OCI-LY7 (cell line): ENCODE data around the gene DTWD2. TPM values are rescaled to one million over a fixed set of nuclear protein-coding genes. Genes with fewer than 3 reads are reported as not detected.

Source experiments
- BruUV-seq: library from RNA; stranded (reverse); fragments of 400-500 nt; replicated peaks from 2 replicates; lab custom pipeline; 2021; lab: Mats Ljungman, UMichigan
- CTCF ChIA-PET: fragments of 300-600 bp; sonication (Branson Sonifier 250); formaldehyde crosslinking; loops from one replicate; lab custom pipeline; 2022; ENCODE audit warnings: antibody characterized with exemption; ENCODE audit not compliant: unreplicated experiment; lab: Charles Lee
- POLR2A ChIA-PET: fragments of 300-600 bp; sonication (Branson Sonifier 250); formaldehyde crosslinking; loops from one replicate; lab custom pipeline; 2022; ENCODE audit warnings: antibody characterized with exemption; lab: Charles Lee
- DNase-seq: peaks from one replicate; pipeline ENCODE4 v3.0.0-alpha.2; 2015; ENCODE audit warnings: low spot score
- H2AFZ ChIP-seq: fragments of 200-600 bp; sonication (generic), shearing (Covaris generic); 2 replicates; pipeline ENCODE4 v1.6.1; 2014; ENCODE audit warnings: mild to moderate bottlenecking, antibody characterized with exemption, low read length, moderate library complexity
- H3K27ac ChIP-seq: fragments of 200-600 bp; sonication (generic); 2 replicates; pipeline ENCODE4 v1.5.1; 2014; ENCODE audit warnings: mixed run types, low read depth, mild to moderate bottlenecking, moderate library complexity, low read length, inconsistent platforms; ENCODE audit not compliant: poor library complexity, severe bottlenecking
- H3K36me3 ChIP-seq: fragments of 200-600 bp; sonication (generic); 2 replicates; pipeline ENCODE4 v1.6.1; 2014; ENCODE audit warnings: mild to moderate bottlenecking, antibody characterized with exemption, low read length, moderate library complexity, mixed read lengths; ENCODE audit not compliant: insufficient read depth
- H3K4me1 ChIP-seq: fragments of 200-600 bp; sonication (generic); 2 replicates; pipeline ENCODE4 v1.5.1; 2014; ENCODE audit warnings: mild to moderate bottlenecking, low read length; ENCODE audit not compliant: insufficient read depth, poor library complexity, severe bottlenecking
- H3K4me2 ChIP-seq: fragments of 200-600 bp; sonication (generic); 2 replicates; pipeline ENCODE4 v1.6.1; 2014; ENCODE audit warnings: mild to moderate bottlenecking, low read length
- H3K4me3 ChIP-seq: fragments of 200-600 bp; sonication (generic); 2 replicates; pipeline ENCODE4 v1.5.1; 2014; ENCODE audit warnings: mild to moderate bottlenecking, low read depth, low read length; ENCODE audit not compliant: poor library complexity, severe bottlenecking
- H3K79me2 ChIP-seq: fragments of 200-600 bp; sonication (generic); 2 replicates; pipeline ENCODE4 v1.6.1; 2016; ENCODE audit warnings: low read depth, mild to moderate bottlenecking, low read length, moderate library complexity, mixed read lengths; ENCODE audit not compliant: insufficient read depth
- H3K9me2 ChIP-seq: fragments of 200-600 bp; sonication (generic); 2 replicates; pipeline ENCODE4 v1.6.1; 2016; ENCODE audit warnings: mild to moderate bottlenecking, low read length, mixed read lengths; ENCODE audit not compliant: insufficient read depth
- H3K9me3 ChIP-seq: fragments of 200-600 bp; sonication (generic); 2 replicates; pipeline ENCODE4 v1.6.1; 2014; ENCODE audit warnings: mild to moderate bottlenecking, mixed run types, low read length, mixed read lengths
- H4K20me1 ChIP-seq: fragments of 200-600 bp; sonication (generic); 2 replicates; pipeline ENCODE4 v1.6.1; 2014; ENCODE audit warnings: mild to moderate bottlenecking, antibody characterized with exemption, low read length, moderate library complexity, mixed read lengths; ENCODE audit not compliant: insufficient read depth
- EZH2phosphoT487 ChIP-seq: fragments of 200-600 bp; sonication (generic); IDR thresholded peaks from 2 replicates; pipeline ENCODE4 v1.6.1; 2018; ENCODE audit warnings: low read depth, borderline replicate concordance, mild to moderate bottlenecking, mixed run types, antibody characterized with exemption, low read length, moderate library complexity, mixed read lengths
- intact Hi-C: fragments of 100-400 bp; cut with micrococcal nuclease; formaldehyde crosslinking; loops from one replicate; pipeline ENCODE4 v1.10.0; 2022; ENCODE audit not compliant: unreplicated experiment
- total RNA-seq, 2 experiments: library from RNA; depleted of rRNA in 1 of 2; stranded (reverse); fragments of >200 nt in 1 of 2; shearing (Covaris generic) in 1 of 2; gene quantifications; 2 replicates each; pipeline ENCODE4 v1.2.3, GENCODE V29; 2014 to 2022
- TF ChIP-seq, protein P1 (sequence below): fragments of 200-600 bp; sonication (generic); conservative IDR thresholded peaks from 2 replicates; pipeline ENCODE4 v1.5.1; 2014; ENCODE audit warnings: mild to moderate bottlenecking, antibody characterized with exemption, low read length, moderate library complexity, mixed read lengths

Gene DTWD2
- total RNA-seq, 2 experiments from 2014 or later: 4.2 to 6.4 TPM

DNA sequence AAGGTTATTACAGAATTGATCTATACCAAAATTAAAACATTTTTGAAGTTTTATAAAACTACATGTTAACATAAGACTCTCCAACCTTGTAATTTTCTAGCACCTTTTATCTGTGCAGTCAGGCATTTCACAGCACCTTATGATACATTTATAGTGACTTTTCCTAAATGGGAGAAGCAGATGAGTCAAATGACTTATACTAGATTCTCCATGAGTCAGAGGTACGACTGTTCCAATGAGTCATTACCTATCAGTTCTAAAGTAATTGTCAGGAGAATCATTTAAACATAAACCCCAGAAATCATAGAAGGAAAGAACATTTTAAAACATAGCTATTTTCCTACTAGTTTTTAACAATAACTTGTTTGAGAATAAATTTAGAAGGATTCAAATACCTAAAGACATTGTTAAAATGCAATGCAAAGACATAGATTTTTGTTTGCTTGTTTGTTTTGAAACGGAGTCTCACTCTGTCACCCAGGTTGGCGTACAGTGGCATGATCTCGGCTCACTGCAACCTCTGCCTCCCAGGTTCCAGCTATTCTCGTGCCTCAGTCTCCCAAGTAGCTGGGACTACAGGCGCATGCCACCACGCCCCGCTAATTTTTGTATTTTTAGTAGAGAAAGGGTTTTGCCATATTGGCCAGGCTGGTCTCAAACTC lies 47.9 kb upstream of the DTWD2 start:
- Histone ChIP-seq H3K4me3 (no peak overlapping the region), H3K79me2 (no peaks in the 10 kb centered on the region), H3K4me1 (peaks cover 29% of the 10 kb centered on the region), H3K9me3 (no peaks in the 10 kb centered on the region), H4K20me1 (no peaks in the 10 kb centered on the region), H3K36me3 (no peaks in the 10 kb centered on the region), H2AFZ (no peak overlapping the region), H3K27ac (no peak overlapping the region), H3K9me2 (no peaks in the 10 kb centered on the region), H3K4me2 (no peak overlapping the region)
- CTCF ChIA-PET: no interaction called here
- DNase-seq: no peak
- no TSS peak for BruUV-seq
- intact Hi-C loops: no loop called here
- TF ChIP-seq, protein P1, sequence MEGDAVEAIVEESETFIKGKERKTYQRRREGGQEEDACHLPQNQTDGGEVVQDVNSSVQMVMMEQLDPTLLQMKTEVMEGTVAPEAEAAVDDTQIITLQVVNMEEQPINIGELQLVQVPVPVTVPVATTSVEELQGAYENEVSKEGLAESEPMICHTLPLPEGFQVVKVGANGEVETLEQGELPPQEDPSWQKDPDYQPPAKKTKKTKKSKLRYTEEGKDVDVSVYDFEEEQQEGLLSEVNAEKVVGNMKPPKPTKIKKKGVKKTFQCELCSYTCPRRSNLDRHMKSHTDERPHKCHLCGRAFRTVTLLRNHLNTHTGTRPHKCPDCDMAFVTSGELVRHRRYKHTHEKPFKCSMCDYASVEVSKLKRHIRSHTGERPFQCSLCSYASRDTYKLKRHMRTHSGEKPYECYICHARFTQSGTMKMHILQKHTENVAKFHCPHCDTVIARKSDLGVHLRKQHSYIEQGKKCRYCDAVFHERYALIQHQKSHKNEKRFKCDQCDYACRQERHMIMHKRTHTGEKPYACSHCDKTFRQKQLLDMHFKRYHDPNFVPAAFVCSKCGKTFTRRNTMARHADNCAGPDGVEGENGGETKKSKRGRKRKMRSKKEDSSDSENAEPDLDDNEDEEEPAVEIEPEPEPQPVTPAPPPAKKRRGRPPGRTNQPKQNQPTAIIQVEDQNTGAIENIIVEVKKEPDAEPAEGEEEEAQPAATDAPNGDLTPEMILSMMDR: no peak
- TF ChIP-seq EZH2phosphoT487: no peak
- POLR2A ChIA-PET: interaction anchor here (0.6 to 1.2 kb wide), 3 partner anchors 12 to 19 kb away, joined by 3 read pairs; no protein-coding TSS in a partner anchor

DNA sequence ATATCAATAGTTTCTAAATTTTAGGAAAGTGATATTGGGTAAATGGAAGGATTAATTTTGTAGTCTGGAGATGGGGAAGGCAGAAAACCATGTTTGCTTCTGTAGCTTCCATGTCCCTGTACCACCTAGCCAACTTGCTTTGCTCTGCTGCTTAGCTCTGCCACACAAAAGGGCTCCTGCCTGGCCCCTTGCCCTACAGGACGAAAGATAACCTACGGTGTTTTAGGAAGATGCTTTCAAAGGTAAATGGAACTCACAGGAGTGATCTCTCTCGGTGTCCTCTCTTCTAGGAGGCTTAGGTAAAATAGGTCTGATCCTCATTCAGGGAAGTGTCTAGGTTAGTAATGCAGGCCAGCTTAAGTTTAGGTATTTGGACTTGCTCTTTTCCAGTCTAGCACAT lies 44.8 kb upstream of the DTWD2 start:
- peak overlapping the region; percentile 74 for H3K4me2 ChIP-seq
- TF ChIP-seq, protein P1: no peak
- no peak for TF ChIP-seq EZH2phosphoT487
- peak overlapping the region; percentile 93 for H2AFZ ChIP-seq
- H3K36me3 ChIP-seq: no peaks in the 10 kb centered on the region
- ChIA-PET CTCF (interaction anchor here (1.1 to 2.3 kb wide), 2 partner anchors 11 to 38 kb away, joined by 3 to 7 read pairs; partner anchors contain the start of gene DMXL1), POLR2A (interaction anchor here (0.5 to 4.1 kb wide), 14 partner anchors 10 to 323 kb away, joined by 3 to 26 read pairs (median 6); partner anchors contain the start of gene DMXL1)
- peak overlapping the region; percentile 97 for H3K27ac ChIP-seq
- no peaks in the 10 kb centered on the region for H4K20me1 ChIP-seq
- H3K4me1 ChIP-seq: peaks cover 57% of the 10 kb centered on the region
- intact Hi-C loops: no loop called here
- H3K4me3 ChIP-seq: no peak overlapping the region
- no peaks in the 10 kb centered on the region for H3K9me2 ChIP-seq
- peaks cover 6% of the 10 kb centered on the region; the same call in 1 of the 2 replicates for H3K9me3 ChIP-seq
- no peaks in the 10 kb centered on the region for H3K79me2 ChIP-seq
- no TSS peak for BruUV-seq
- DNase-seq: peak; percentile 25

DNA sequence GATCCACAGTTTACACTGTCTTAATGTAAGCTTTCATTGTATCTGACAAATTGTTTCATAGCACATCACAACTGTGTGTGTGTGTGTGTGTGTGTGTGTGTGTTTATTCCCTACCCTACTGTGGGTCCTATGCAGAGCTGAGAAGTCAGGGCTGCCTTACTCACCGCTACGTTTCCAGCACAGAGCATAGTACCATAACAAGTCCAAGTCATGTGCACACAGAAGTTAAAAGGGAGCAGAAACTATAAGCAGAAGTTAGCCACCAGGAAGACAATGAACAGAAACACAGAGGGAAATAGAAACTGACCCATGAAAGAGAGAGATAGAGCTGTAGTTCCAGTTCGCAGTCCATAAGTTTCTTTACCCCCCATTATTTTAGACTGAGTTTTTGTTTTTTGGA lies 44.3 kb upstream of the DTWD2 start:
- Histone ChIP-seq H3K36me3 (no peaks in the 10 kb centered on the region), H3K4me3 (no peak overlapping the region), H3K9me3 (peaks cover 6% of the 10 kb centered on the region; the same call in 1 of the 2 replicates), H3K27ac (peak overlapping the region; percentile 97), H4K20me1 (no peaks in the 10 kb centered on the region), H3K9me2 (no peaks in the 10 kb centered on the region), H3K4me2 (peak overlapping the region; percentile 74), H2AFZ (peak overlapping the region; percentile 93; the same call in 1 of the 2 replicates), H3K79me2 (no peaks in the 10 kb centered on the region), H3K4me1 (peaks cover 62% of the 10 kb centered on the region)
- DNase-seq: peak; percentile 70
- no peak for TF ChIP-seq EZH2phosphoT487
- TF ChIP-seq, protein P1: no peak
- ChIA-PET CTCF (interaction anchor here (0.6 to 2.3 kb wide), 4 partner anchors 10 to 38 kb away, joined by 3 to 7 read pairs (median 4); partner anchors contain the start of gene DMXL1), POLR2A (interaction anchor here (0.6 to 4.1 kb wide), 16 partner anchors 9 to 324 kb away, joined by 3 to 26 read pairs (median 6); partner anchors contain the start of gene DMXL1)
- intact Hi-C loops: no loop called here
- no TSS peak for BruUV-seq
